ENCODE results near the gene RBMS1.

RBMS1 gene

GRCh38 chr2:160303076-160303475 lies 190.5 kb downstream of the RBMS1 start:
- no peaks in the 10 kb centered on the region; the same call in none of the 2 replicates for H3K4me1 ChIP-seq (ENCODE audit: insufficient read depth, low read length)
- H3K27ac ChIP-seq (ENCODE audit: low read length) = no peak overlapping the region
- peaks cover 30% of the 10 kb centered on the region; the same call in 1 of the 2 replicates for H3K36me3 ChIP-seq (ENCODE audit: insufficient read depth, low read depth, low read length)
- H3K4me3 ChIP-seq (ENCODE audit: low read length) = no peak overlapping the region
- H3K27me3 ChIP-seq (ENCODE audit: insufficient read depth, low read length) = no peaks in the 10 kb centered on the region
- H3K9ac ChIP-seq (ENCODE audit: low read depth, low read length) = no peak overlapping the region
- H3K9me3 ChIP-seq (ENCODE audit: insufficient read depth, low read depth, low read length) = no peaks in the 10 kb centered on the region

- Histone ChIP-seq H3K9me3 (ENCODE audit: insufficient read depth, low read depth, low read length) (no peaks in the 10 kb centered on the region), H3K27me3 (ENCODE audit: insufficient read depth, low read length) (no peaks in the 10 kb centered on the region), H3K4me1 (ENCODE audit: insufficient read depth, low read length) (no peaks in the 10 kb centered on the region; the same call in 1 of the 2 replicates), H3K4me3 (ENCODE audit: low read length) (no peak overlapping the region), H3K9ac (ENCODE audit: low read depth, low read length) (no peak overlapping the region), H3K27ac (ENCODE audit: low read length) (no peak overlapping the region), H3K36me3 (ENCODE audit: insufficient read depth, low read depth, low read length) (peaks cover 37% of the 10 kb centered on the region; the same call in 1 of the 2 replicates)
Measured at GRCh38 chr2:160301420-160301819, 192.2 kb downstream of the RBMS1 start.

GRCh38 chr2:160300203-160300602 lies 193.4 kb downstream of the RBMS1 start:
- no peaks in the 10 kb centered on the region for H3K9me3 ChIP-seq (ENCODE audit: insufficient read depth, low read depth, low read length)
- no peak overlapping the region for H3K9ac ChIP-seq (ENCODE audit: low read depth, low read length)
- H3K4me3 ChIP-seq (ENCODE audit: low read length) = no peak overlapping the region
- no peak overlapping the region for H3K27ac ChIP-seq (ENCODE audit: low read length)
- peaks cover 37% of the 10 kb centered on the region; the same call in 1 of the 2 replicates for H3K36me3 ChIP-seq (ENCODE audit: insufficient read depth, low read depth, low read length)
- no peaks in the 10 kb centered on the region; the same call in 1 of the 2 replicates for H3K4me1 ChIP-seq (ENCODE audit: insufficient read depth, low read length)
- H3K27me3 ChIP-seq (ENCODE audit: insufficient read depth, low read length) = no peaks in the 10 kb centered on the region

GRCh38 chr2:160299540-160299939 lies 194.1 kb downstream of the RBMS1 start:
- H3K27me3 ChIP-seq (ENCODE audit: insufficient read depth, low read length) = no peaks in the 10 kb centered on the region
- H3K27ac ChIP-seq (ENCODE audit: low read length) = no peak overlapping the region
- no peaks in the 10 kb centered on the region; the same call in 1 of the 2 replicates for H3K4me1 ChIP-seq (ENCODE audit: insufficient read depth, low read length)
- H3K9ac ChIP-seq (ENCODE audit: low read depth, low read length) = no peak overlapping the region
- no peak overlapping the region for H3K4me3 ChIP-seq (ENCODE audit: low read length)
- no peaks in the 10 kb centered on the region for H3K9me3 ChIP-seq (ENCODE audit: insufficient read depth, low read depth, low read length)
- peaks cover 37% of the 10 kb centered on the region; the same call in 1 of the 2 replicates for H3K36me3 ChIP-seq (ENCODE audit: insufficient read depth, low read depth, low read length)

- H3K4me1 ChIP-seq (ENCODE audit: insufficient read depth, low read length) = no peaks in the 10 kb centered on the region; the same call in 1 of the 2 replicates
- no peak overlapping the region for H3K27ac ChIP-seq (ENCODE audit: low read length)
- no peaks in the 10 kb centered on the region for H3K9me3 ChIP-seq (ENCODE audit: insufficient read depth, low read depth, low read length)
- no peak overlapping the region for H3K4me3 ChIP-seq (ENCODE audit: low read length)
- no peak overlapping the region for H3K9ac ChIP-seq (ENCODE audit: low read depth, low read length)
- peaks cover 37% of the 10 kb centered on the region; the same call in 1 of the 2 replicates for H3K36me3 ChIP-seq (ENCODE audit: insufficient read depth, low read depth, low read length)
- no peaks in the 10 kb centered on the region for H3K27me3 ChIP-seq (ENCODE audit: insufficient read depth, low read length)
Measured at GRCh38 chr2:160298960-160299359, 194.6 kb downstream of the RBMS1 start.

GRCh38 chr2:160295519-160296207 lies 197.9 kb downstream of the RBMS1 start:
- peaks cover 21% of the 10 kb centered on the region; the same call in 1 of the 2 replicates for H3K36me3 ChIP-seq (ENCODE audit: insufficient read depth, low read depth, low read length)
- no peak overlapping the region for H3K4me3 ChIP-seq (ENCODE audit: low read length)
- no peak overlapping the region for H3K27ac ChIP-seq (ENCODE audit: low read length)

GRCh38 chr2:160294889-160295288 lies 198.7 kb downstream of the RBMS1 start:
- Histone ChIP-seq H3K9ac (ENCODE audit: low read depth, low read length) (no peak overlapping the region), H3K4me3 (ENCODE audit: low read length) (no peak overlapping the region), H3K27me3 (ENCODE audit: insufficient read depth, low read length) (no peaks in the 10 kb centered on the region), H3K36me3 (ENCODE audit: insufficient read depth, low read depth, low read length) (peaks cover 21% of the 10 kb centered on the region; the same call in 1 of the 2 replicates), H3K4me1 (ENCODE audit: insufficient read depth, low read length) (no peaks in the 10 kb centered on the region; the same call in 1 of the 2 replicates), H3K27ac (ENCODE audit: low read length) (no peak overlapping the region), H3K9me3 (ENCODE audit: insufficient read depth, low read depth, low read length) (no peaks in the 10 kb centered on the region)

More at GRCh38 chr2:160295519-160296207, 197.9 kb downstream of the RBMS1 start:
- Histone ChIP-seq H3K4me1 (ENCODE audit: insufficient read depth, low read length) (no peaks in the 10 kb centered on the region; the same call in 1 of the 2 replicates), H3K9ac (ENCODE audit: low read depth, low read length) (no peak overlapping the region), H3K27me3 (ENCODE audit: insufficient read depth, low read length) (no peaks in the 10 kb centered on the region), H3K9me3 (ENCODE audit: insufficient read depth, low read depth, low read length) (no peaks in the 10 kb centered on the region)

GRCh38 chr2:160294339-160294803 lies 199.2 kb downstream of the RBMS1 start:
- Histone ChIP-seq H3K27me3 (ENCODE audit: insufficient read depth, low read length) (no peaks in the 10 kb centered on the region), H3K36me3 (ENCODE audit: insufficient read depth, low read depth, low read length) (peaks cover 18% of the 10 kb centered on the region; the same call in 1 of the 2 replicates), H3K27ac (ENCODE audit: low read length) (no peak overlapping the region), H3K9me3 (ENCODE audit: insufficient read depth, low read depth, low read length) (no peaks in the 10 kb centered on the region), H3K4me1 (ENCODE audit: insufficient read depth, low read length) (no peaks in the 10 kb centered on the region; the same call in 1 of the 2 replicates), H3K4me3 (ENCODE audit: low read length) (no peak overlapping the region), H3K9ac (ENCODE audit: low read depth, low read length) (no peak overlapping the region)

- Histone ChIP-seq H3K9ac (ENCODE audit: low read depth, low read length) (no peak overlapping the region), H3K9me3 (ENCODE audit: insufficient read depth, low read depth, low read length) (no peaks in the 10 kb centered on the region), H3K27me3 (ENCODE audit: insufficient read depth, low read length) (no peaks in the 10 kb centered on the region), H3K4me1 (ENCODE audit: insufficient read depth, low read length) (no peaks in the 10 kb centered on the region), H3K4me3 (ENCODE audit: low read length) (no peak overlapping the region), H3K27ac (ENCODE audit: low read length) (no peak overlapping the region), H3K36me3 (ENCODE audit: insufficient read depth, low read depth, low read length) (peaks cover 9% of the 10 kb centered on the region; the same call in 1 of the 2 replicates)
Measured at GRCh38 chr2:160293391-160294091, 200.1 kb downstream of the RBMS1 start.

- Histone ChIP-seq H3K27ac (ENCODE audit: low read length) (no peak overlapping the region), H3K4me1 (ENCODE audit: insufficient read depth, low read length) (no peaks in the 10 kb centered on the region)
Measured at GRCh38 chr2:160292225-160292624, 201.4 kb downstream of the RBMS1 start.

GRCh38 chr2:160291382-160291781 lies 202.2 kb downstream of the RBMS1 start:
- peaks cover 9% of the 10 kb centered on the region for H3K36me3 ChIP-seq (ENCODE audit: insufficient read depth, low read depth, low read length)
- H3K4me3 ChIP-seq (ENCODE audit: low read length) = no peak overlapping the region
- no peaks in the 10 kb centered on the region for H3K9me3 ChIP-seq (ENCODE audit: insufficient read depth, low read depth, low read length)
- H3K4me1 ChIP-seq (ENCODE audit: insufficient read depth, low read length) = no peaks in the 10 kb centered on the region
- H3K27me3 ChIP-seq (ENCODE audit: insufficient read depth, low read length) = no peaks in the 10 kb centered on the region
- H3K9ac ChIP-seq (ENCODE audit: low read depth, low read length) = no peak overlapping the region
- H3K27ac ChIP-seq (ENCODE audit: low read length) = no peak overlapping the region

More at GRCh38 chr2:160292225-160292624, 201.4 kb downstream of the RBMS1 start:
- H3K9ac ChIP-seq (ENCODE audit: low read depth, low read length) = no peak overlapping the region
- H3K27me3 ChIP-seq (ENCODE audit: insufficient read depth, low read length) = no peaks in the 10 kb centered on the region
- H3K36me3 ChIP-seq (ENCODE audit: insufficient read depth, low read depth, low read length) = peaks cover 4% of the 10 kb centered on the region
- no peaks in the 10 kb centered on the region for H3K9me3 ChIP-seq (ENCODE audit: insufficient read depth, low read depth, low read length)
- H3K4me3 ChIP-seq (ENCODE audit: low read length) = no peak overlapping the region
